SK-N-SH treated with all-trans-retinoic acid at 6 μM for 48 hours (cell line): Measurements from ENCODE around the gene CXCR6.

Source experiments
- RARB ChIP-seq: fragments of 250-450 bp; sonication (Bioruptor Pico); IDR thresholded peaks from 2 replicates; pipeline ENCODE4 v1.8.0; 2021; ENCODE audit warnings: mild to moderate bottlenecking, moderate library complexity
- SNAI2 ChIP-seq: fragments of 250-450 bp; sonication (Bioruptor Pico); IDR thresholded peaks from 2 replicates; pipeline ENCODE4 v1.5.0; 2020; ENCODE audit warnings: mild to moderate bottlenecking, moderate library complexity
- TOX ChIP-seq: fragments of 250-450 bp; sonication (Bioruptor Pico); IDR thresholded peaks from 2 replicates; pipeline ENCODE4 v1.8.0; 2021; ENCODE audit warnings: mild to moderate bottlenecking, moderate library complexity, borderline replicate concordance
- ZC3H10 ChIP-seq: fragments of 250-450 bp; sonication (Bioruptor Pico); IDR thresholded peaks from 2 replicates; pipeline ENCODE4 v1.5.1; 2021; ENCODE audit warnings: mild to moderate bottlenecking, moderate library complexity
- ZFP3 ChIP-seq: fragments of 250-450 bp; sonication (Bioruptor Pico); IDR thresholded peaks from 2 replicates; pipeline ENCODE4 v1.5.0; 2020; ENCODE audit warnings: mild to moderate bottlenecking, moderate library complexity
- ZFP30 ChIP-seq: fragments of 450-650 bp; formaldehyde crosslinking; IDR thresholded peaks from 2 replicates; pipeline ENCODE4 v1.5.0; 2022; ENCODE audit warnings: mild to moderate bottlenecking, moderate library complexity
- ZNF565 ChIP-seq: fragments of 450-650 bp; formaldehyde crosslinking; conservative IDR thresholded peaks from 2 replicates; pipeline ENCODE4 v1.5.0; 2020; ENCODE audit warnings: low read depth, mild to moderate bottlenecking, moderate library complexity
- TF ChIP-seq, protein P1 (sequence below): fragments of 250-450 bp; sonication (Bioruptor Pico); IDR thresholded peaks from 2 replicates; pipeline ENCODE4 v1.8.0; 2020; ENCODE audit warnings: mild to moderate bottlenecking, moderate library complexity, borderline replicate concordance

DNA sequence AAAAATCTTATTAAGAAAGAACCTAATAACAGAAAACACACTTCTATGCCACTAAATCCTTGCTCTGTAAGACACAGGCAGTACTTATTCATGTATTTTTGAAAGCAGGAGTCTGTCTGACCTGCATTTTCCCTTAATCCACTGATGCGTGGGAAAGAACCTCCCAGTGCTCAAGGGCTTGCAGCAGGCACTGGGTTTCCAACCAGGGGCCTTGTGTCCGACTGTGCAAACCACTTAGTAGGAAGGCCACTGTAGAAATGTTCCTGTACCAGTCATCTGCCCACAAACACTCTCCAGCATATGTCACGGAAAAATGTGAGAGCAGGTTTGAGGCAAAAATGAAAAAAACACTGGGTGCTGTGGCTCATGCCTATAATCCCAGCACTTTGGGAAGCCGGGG is 12.4 kb downstream of the CXCR6 start:
- TF ChIP-seq ZFP3 (CRISPR knock-in tag) (no peak), TOX (CRISPR knock-in tag) (no peak), ZNF565 (CRISPR knock-in tag) (no peak), ZFP30 (CRISPR knock-in tag) (no peak), SNAI2 (CRISPR knock-in tag) (no peak), ZC3H10 (CRISPR knock-in tag) (no peak), RARB (CRISPR knock-in tag) (no peak)
- TF ChIP-seq, protein P1, sequence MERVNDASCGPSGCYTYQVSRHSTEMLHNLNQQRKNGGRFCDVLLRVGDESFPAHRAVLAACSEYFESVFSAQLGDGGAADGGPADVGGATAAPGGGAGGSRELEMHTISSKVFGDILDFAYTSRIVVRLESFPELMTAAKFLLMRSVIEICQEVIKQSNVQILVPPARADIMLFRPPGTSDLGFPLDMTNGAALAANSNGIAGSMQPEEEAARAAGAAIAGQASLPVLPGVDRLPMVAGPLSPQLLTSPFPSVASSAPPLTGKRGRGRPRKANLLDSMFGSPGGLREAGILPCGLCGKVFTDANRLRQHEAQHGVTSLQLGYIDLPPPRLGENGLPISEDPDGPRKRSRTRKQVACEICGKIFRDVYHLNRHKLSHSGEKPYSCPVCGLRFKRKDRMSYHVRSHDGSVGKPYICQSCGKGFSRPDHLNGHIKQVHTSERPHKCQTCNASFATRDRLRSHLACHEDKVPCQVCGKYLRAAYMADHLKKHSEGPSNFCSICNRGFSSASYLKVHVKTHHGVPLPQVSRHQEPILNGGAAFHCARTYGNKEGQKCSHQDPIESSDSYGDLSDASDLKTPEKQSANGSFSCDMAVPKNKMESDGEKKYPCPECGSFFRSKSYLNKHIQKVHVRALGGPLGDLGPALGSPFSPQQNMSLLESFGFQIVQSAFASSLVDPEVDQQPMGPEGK (CRISPR knock-in tag) = no peak
